ENCODE data around the gene PLA2G4E.

PLA2G4E gene

GRCh38 chr15:41955807-41956525, 64.9 kb downstream of the PLA2G4E start:
- no peak for TF ChIP-seq CTCF (IDR thresholded peaks at IDR 0.05; ENCODE audit: insufficient read depth, low read length, poor library complexity, severe bottlenecking)
- Histone ChIP-seq H3K27me3 (replicated peaks; ENCODE audit: control insufficient read depth, insufficient read depth, low read length) (no peaks in the 10 kb centered on the region), H3K36me3 (ENCODE audit: control insufficient read depth, insufficient read depth, low read length) (peaks cover 24% of the 10 kb centered on the region), H3K4me3 (replicated peaks; ENCODE audit: low read depth, low read length) (no peak overlapping the region)
- DNase-seq (ENCODE audit: extremely low read depth, insufficient read length) = no peak

GRCh38 chr15:41955100-41955499, 65.7 kb downstream of the PLA2G4E start:
- no peaks in the 10 kb centered on the region for H3K27me3 ChIP-seq (replicated peaks; ENCODE audit: control insufficient read depth, insufficient read depth, low read length)
- no peak for DNase-seq (ENCODE audit: extremely low read depth, insufficient read length)
- H3K36me3 ChIP-seq (ENCODE audit: control insufficient read depth, insufficient read depth, low read length) = peaks cover 27% of the 10 kb centered on the region
- no peak for TF ChIP-seq CTCF (IDR thresholded peaks at IDR 0.05; ENCODE audit: insufficient read depth, low read length, poor library complexity, severe bottlenecking)
- no peak overlapping the region for H3K4me3 ChIP-seq (replicated peaks; ENCODE audit: low read depth, low read length)

GRCh38 chr15:41954036-41954435, 66.8 kb downstream of the PLA2G4E start:
- peaks cover 31% of the 10 kb centered on the region for H3K36me3 ChIP-seq (ENCODE audit: control insufficient read depth, insufficient read depth, low read length)
- no peak for TF ChIP-seq CTCF (IDR thresholded peaks at IDR 0.05; ENCODE audit: insufficient read depth, low read length, poor library complexity, severe bottlenecking)
- no peak for DNase-seq (ENCODE audit: extremely low read depth, insufficient read length)
- H3K4me3 ChIP-seq (replicated peaks; ENCODE audit: low read depth, low read length) = no peak overlapping the region
- no peaks in the 10 kb centered on the region for H3K27me3 ChIP-seq (replicated peaks; ENCODE audit: control insufficient read depth, insufficient read depth, low read length)

GRCh38 chr15:41952013-41952563, 68.8 kb downstream of the PLA2G4E start:
- Histone ChIP-seq H3K4me3 (replicated peaks; ENCODE audit: low read depth, low read length) (no peak overlapping the region), H3K36me3 (ENCODE audit: control insufficient read depth, insufficient read depth, low read length) (peaks cover 29% of the 10 kb centered on the region), H3K27me3 (replicated peaks; ENCODE audit: control insufficient read depth, insufficient read depth, low read length) (no peaks in the 10 kb centered on the region)
- no peak for TF ChIP-seq CTCF (IDR thresholded peaks at IDR 0.05; ENCODE audit: insufficient read depth, low read length, poor library complexity, severe bottlenecking)
- no peak for DNase-seq (ENCODE audit: extremely low read depth, insufficient read length)

GRCh38 chr15:41951571-41951970, 69.3 kb downstream of the PLA2G4E start:
- peaks cover 31% of the 10 kb centered on the region for H3K36me3 ChIP-seq (ENCODE audit: control insufficient read depth, insufficient read depth, low read length)
- H3K27me3 ChIP-seq (replicated peaks; ENCODE audit: control insufficient read depth, insufficient read depth, low read length) = no peaks in the 10 kb centered on the region
- H3K4me3 ChIP-seq (replicated peaks; ENCODE audit: low read depth, low read length) = no peak overlapping the region
- DNase-seq (ENCODE audit: extremely low read depth, insufficient read length) = no peak
- TF ChIP-seq CTCF (IDR thresholded peaks at IDR 0.05; ENCODE audit: insufficient read depth, low read length, poor library complexity, severe bottlenecking) = no peak
